Measurements from ENCODE around the gene C4orf46. TPM values are rescaled to one million over a fixed set of nuclear protein-coding genes. Genes with fewer than 3 reads are reported as not detected.

Gene C4orf46
- 10 to 100 TPM; 11.6 to 13.7 TPM for total RNA-seq

DNA sequence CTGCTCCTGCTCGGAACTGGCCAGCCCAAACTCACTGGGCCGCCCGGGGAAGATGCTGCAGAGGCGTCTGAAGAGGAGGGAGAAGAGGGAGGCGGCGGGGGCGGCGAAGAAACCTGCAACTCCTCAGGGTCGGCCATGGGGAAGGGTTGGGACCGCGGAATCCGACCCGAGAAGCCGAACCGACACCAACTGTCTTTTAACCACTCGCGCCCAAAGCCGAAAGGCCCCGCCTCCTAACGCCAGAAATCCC lies at the start of gene C4orf46:
C4orf46 (minus strand) TSS at position 223 of the 250 bp plus-strand sequence; CDS start at position 137, 86 bp downstream.

DNA sequence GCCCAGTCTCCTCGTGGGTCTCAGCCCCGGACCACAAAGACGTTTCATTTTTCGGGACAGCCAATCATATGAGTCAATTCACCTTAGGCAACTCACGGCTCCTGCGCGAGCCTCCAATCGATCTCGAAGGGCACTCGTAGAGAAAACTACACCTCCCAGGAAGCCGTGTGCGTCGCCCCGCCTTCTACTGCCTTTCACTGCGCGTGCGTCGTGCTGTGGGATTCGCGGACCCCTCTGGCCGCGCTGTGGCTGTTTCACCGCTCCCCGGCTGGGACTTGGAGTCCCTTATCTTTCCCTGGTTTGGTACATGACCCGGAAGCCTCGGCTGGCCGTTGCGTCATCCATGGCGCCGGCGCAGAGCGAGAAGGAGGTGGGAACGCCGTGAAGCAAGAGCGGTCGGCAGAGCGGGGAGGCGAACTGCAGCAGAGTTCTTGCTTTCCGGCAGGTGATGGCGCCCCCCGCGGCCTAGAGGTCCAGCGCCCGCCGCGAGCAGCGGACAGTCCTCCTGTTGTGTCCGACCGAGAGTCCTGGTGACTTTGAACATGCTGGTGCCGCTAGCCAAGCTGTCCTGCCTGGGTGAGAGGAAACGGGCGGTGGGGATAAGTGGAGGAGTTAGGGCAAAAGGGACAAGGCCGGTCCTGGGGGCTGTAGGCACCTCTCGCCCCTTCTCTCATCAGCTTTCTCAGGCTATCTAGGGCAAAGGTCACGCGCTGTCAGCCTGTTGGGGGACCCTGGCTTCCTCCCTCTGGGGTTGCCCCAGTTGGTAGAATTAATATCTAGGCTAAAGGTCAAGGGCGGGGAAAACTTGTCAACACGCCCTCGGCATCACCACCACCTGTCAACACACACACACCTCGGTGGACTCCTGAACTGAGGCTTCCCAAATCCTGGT lies 474 bp upstream of the C4orf46 start, which contains the start of gene ETFDH:
ETFDH (plus strand) TSS at position 382 of the 892 bp plus-strand sequence; CDS start at position 543, 161 bp downstream.

Other genes starting within 250 kb of the C4orf46 start
- not detected for gene RXFP1, start 150.0 kb downstream of the C4orf46 start, total RNA-seq
- gene ETFDH, start 409 bp upstream of the C4orf46 start, total RNA-seq: 10 to 100 TPM; 16.2 to 18.0 TPM
- 10 to 100 TPM; 31.6 to 32.6 TPM for gene PPID, start 51.5 kb upstream of the C4orf46 start, total RNA-seq
- 10 to 100 TPM; 16.0 to 16.8 TPM for gene FNIP2, start 97.1 kb upstream of the C4orf46 start, total RNA-seq